Ureter (tissue), 1 donor: ENCODE data around the gene TREM2. TPM values are rescaled to one million over a fixed set of nuclear protein-coding genes. Genes with fewer than 3 reads are reported as not detected.
"Not testable (repeated sequence)": the region's sequence is repeated elsewhere in the genome, so short reads cannot be mapped to it uniquely, and the experiment has no call there.

Source experiments
- DNase-seq: peaks from one replicate; pipeline ENCODE4 v3.0.0-alpha.2; 2020; ENCODE audit warnings: low spot score
- total RNA-seq: library from RNA; stranded (reverse); gene quantifications from one replicate; pipeline ENCODE4 v1.2.4, GENCODE V29; 2023
- donor health status: DM: yes; HTN: yes; CAD: no.

TREM2 gene
- total RNA-seq, 1 donor from 2014 or later, result 9.4 TPM

DNA sequence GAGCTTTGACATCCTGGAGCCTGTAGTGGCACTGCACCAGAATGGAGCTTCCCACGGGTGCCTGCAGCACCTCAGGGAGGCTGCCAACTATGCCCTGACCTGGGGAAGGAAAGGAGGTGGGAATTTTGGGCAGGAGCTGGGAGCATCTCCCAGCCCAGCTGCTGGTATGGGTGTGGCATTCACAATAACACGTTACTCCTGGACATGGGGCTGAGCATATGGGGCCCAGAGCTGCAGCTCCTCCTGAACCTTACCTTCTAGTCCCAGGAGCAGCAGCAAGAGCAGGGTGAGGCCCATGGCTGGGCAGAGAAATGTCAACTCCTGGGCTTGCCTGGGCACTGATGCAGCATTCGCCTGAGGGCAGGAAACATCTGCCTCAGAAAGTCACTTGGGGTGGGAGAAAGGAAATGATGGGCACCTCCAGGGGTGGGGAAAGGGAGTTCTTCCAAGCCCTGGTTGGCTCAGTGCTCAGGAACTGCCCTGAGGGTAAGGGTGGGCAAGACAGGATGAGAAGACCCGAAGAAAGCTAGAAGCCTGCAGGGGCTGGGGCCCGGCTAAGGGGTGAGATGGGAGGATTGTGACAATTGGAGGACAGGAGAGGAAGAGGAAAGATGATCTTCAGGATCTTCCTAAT lies 8.8 kb downstream of the TREM2 start, which contains the start of gene TREML1:
TSS of gene TREML1 (minus strand) at position 356 of the 634 bp plus-strand sequence. CDS start at position 297, 59 bp downstream.
- DNase-seq, result no peak

DNA sequence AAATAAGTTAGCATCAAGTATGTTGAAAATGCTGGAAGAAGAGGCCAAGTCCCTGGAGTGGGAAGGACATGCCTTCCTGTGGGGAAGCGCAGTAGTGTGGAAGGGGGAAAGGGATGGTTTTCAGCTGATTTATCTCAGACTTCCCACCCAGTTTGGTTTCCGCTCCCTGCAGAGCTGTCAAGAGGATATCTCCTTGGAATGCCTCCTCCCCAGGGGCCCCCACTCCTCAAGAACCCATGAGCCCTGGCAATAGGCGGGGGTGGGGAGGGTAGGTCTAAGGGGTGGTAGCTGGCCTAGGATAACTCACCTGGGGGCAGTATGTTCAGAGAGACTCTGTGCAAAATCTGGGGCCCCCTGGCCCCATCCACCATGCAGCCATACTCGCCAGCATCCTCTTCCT lies 9.5 kb downstream of the TREM2 start:
- no peak for DNase-seq

DNA sequence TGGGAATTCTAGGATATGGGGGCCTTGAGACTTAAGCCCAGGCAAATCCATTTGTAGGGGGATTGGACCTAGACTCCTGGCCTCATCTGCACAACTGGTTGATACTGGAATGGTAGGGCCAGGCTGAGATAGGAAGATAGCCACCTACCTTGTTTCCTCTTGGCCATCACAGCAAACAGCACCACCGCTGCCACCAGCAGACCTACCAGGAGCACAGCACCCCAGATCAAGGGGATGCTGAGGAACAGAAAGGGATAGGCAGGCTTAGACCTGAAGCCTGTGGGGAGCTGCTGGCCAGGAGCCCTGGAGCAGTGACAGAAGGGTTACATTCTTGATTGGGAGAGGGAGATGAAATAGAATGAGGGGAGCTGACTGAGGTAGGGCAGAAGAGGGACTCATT lies 12.2 kb downstream of the TREM2 start:
- DNase-seq, result no peak

DNA sequence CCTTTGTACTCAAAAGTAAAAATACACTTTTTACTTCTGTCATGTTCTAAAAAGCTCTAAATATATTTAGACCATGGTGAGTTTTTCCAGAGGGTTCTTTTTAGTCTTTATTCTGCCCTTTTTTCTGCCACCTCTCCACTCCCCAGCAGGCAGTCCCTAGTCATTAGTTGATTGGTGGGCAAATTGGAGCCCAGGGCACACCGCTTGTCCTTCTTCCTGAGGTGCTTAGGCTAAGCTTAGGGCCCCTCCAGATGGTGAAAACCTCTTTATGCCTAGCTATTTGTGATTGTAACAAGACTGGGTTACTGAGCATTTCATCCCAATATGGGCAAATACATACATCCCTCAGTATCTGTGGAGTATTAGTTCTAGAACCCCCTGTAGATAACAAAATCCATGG lies 15.0 kb downstream of the TREM2 start:
- DNase-seq, result no peak

DNA sequence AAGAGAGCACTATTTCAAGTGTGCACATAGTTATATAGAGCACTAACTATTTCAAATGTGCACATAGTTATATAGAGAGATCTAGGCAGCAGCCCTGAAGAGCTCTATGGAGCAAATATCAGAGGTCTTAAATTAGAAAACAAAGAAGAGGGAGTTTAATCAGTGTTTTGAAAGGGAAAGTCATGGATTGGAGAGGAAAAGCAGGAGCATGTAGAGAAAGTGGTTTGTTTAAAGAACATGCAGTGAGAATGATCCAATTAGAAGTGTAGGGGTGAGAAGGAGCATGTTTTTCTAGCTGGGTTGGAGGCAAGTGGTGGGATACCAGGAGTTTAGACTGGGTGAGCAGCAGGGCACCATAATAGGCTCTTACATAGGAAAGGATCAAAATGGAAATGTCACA lies 26.0 kb downstream of the TREM2 start:
- DNase-seq, result no peak

DNA sequence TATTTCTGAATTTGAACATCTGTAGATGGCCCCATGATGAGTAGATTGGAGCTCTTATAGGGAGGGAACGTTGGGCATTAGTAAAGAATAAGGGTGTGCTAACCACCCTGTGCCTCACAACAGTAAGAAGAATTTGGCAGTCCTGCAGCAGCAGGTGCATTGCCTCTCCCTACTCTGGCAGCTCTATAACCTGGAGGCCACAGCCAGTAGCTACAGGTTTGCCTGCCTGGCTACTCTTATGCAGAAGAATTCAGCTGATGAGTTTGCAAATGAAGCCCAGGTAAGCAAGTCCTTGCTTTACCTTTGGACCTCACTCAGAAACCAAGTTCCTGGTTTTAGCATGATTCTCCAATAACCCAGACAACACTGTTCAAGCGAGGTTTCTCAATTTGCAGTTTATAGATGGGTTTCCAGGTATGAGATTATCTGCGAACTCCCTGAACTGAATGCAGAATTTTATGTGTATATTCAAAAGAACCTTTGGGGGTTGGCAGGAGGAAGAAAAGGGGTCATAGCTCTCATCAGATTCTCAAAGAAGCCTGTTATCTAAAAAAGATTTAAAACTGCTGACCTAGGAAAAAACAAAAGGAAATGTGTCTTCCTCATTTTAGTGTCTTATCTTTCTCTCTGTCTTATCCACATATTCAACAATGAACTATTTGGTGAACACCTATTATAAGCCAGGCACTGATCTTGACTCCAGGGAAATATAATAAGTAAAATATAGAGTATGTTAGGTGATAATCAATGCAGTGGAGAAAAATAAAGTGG lies 27.7 kb downstream of the TREM2 start:
- no peak for DNase-seq

DNA sequence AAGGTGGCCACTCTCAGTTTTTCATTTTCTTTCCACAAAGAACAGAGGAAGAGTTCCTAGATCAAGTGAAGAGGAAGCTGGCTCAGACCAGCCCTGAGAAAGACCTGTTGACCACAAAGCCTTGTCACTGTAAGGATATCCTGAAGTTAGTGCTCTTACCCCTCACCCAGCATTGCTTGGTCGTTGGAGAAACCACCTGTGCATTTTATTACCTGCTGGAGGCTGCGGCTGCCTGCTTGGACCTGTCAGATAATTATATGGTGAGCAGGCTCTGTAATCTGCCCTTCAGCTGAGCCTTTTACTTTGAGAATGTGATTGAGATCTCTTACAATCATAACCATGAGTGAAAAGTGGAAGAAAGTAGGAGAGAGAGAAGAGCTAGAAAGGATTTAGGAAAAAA lies 30.7 kb downstream of the TREM2 start:
- DNase-seq, result no peak

DNA sequence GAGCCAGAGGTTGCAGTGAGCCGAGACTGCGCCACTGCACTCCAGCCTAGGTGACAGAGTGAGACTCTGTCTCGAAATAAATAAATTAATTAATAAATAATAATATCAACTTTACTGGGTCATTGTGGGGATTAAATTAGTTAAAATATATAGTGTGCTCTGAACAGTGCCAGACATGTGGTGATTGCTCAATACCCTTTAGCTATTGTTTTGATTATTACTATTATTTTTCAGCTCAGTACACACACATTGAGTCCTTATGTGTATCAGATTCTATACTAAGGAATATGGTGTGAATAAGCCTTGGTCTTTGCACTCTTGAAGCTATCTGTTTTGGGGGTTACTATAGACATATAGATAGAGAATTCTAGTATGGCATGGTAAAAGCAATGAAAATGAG lies 37.6 kb downstream of the TREM2 start:
- no peak for DNase-seq

DNA sequence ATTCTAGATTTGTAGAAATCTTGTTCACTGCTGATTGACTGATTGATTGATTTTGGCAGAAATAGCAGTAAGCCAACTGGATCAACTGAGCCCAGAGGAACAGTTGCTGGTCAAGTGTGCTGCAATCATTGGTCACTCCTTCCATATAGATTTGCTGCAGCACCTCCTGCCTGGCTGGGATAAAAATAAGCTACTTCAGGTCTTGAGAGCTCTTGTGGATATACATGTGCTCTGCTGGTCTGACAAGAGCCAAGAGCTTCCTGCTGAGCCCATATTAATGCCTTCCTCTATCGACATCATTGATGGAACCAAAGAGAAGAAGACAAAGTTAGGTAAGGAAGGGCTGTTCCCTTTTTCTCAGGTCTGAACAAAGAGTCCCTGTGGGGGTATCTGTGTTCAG lies 40.0 kb downstream of the TREM2 start:
- no peak for DNase-seq

DNA sequence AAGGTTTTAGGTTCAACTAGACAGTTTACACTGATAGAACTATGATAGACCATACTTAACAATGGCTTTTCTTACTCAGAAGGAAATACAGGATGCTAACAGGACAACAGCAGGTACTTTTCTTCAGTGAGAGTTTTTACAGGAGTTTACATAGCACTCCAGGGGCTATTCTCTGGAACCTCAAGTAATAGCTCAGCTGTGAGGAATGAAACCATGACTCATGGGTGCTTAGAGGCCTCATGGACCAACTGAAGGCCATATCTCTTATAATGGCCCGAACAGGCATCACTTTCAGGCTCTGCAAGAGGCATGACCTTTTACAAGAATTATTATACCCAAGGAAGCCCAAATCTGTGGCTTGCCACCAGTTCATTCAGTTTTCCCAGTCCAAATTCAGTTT lies 40.5 kb downstream of the TREM2 start:
- no peak for DNase-seq

DNA sequence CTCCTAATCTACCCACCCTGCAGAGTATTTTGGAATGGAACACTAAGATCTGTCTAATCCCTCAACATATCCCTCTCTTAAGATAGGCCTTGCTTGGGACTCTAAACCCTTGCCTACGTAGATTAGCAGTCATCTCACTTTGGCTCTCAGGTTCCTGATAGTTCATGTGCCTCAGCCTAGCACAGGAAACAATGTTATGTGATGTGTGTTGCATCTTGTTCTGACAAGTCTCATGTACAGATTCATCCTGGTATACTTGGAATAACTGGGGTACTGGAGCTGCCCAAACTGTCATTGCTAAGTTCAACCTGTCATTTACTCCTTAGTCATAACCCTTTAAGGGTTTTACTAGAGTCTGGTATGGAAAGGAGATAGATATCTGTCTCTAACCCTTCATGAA lies 42.9 kb downstream of the TREM2 start:
- no peak for DNase-seq

DNA sequence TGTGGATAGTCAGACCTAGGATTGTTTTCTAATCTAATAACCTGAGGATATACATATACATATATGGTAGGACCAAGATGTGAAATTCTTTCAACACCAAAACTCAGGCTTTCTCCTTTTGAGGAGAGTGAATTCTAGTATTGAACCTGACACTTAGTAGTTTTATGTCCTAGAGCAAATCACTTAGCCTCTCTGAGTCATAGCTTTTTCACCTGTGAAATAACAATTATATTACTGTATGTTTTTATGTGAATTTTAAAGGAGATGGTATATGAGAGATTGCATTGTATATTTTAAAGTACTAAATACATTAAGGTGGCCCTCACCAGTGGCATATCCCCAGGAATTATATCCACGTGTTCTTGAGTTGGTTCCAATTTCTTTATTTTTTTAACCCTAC lies 43.4 kb downstream of the TREM2 start:
- no peak for DNase-seq

DNA sequence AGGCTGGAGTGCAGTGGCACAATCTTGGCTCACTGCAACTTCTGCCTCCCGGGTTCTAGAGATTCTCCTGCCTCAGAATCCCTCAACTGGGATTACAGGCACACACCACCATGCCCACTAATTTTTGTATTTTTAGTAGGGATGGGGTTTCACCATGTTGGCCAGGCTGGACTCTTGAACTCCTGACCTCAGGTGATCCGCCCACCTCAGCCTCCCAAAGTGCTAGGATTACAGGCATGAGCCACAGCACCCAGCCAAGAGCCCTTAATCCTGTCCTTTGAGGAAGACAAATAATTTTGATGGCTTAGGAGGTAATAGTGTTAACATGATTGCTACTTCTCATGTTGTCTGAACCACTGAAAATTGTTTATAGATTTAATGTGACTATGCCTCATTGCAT lies 47.9 kb downstream of the TREM2 start:
- not testable (repeated sequence) for DNase-seq

DNA sequence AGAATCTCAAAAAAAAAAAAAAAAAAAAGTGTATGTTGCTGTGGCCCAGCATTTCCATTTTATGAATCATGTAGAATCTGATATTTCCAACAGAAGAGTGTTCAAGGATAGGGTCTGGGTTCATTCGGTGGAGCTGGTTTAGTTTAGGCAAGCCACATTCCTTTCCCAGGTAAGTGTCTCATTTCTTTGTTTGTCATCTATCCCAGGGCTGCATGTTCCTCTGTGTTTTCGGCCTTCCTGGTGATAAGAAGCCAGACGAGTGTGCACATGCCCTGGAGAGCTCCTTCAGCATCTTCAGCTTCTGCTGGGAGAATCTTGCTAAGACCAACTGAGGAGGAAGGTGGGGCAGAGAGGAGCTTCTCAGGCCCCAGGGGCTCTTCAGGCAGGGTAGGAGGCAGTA lies 51.9 kb downstream of the TREM2 start:
- DNase-seq, result no peak

Other genes with a start within 250 kb of the TREM2 start
- 1.6 TPM for gene UNC5CL, start 123.9 kb downstream of the TREM2 start, total RNA-seq
- not detected for gene TSPO2, start 120.6 kb downstream of the TREM2 start, total RNA-seq
- 0.57 TPM for gene APOBEC2, start 109.9 kb downstream of the TREM2 start, total RNA-seq
- 24.1 TPM for gene OARD1, start 90.8 kb downstream of the TREM2 start, total RNA-seq
- gene NFYA, start 90.1 kb downstream of the TREM2 start, total RNA-seq, result 33.2 TPM
- gene TREML1, start 8.8 kb downstream of the TREM2 start, total RNA-seq, result 0.86 TPM
- gene TREML2, start 38.0 kb upstream of the TREM2 start, total RNA-seq, result 0.16 TPM
- not detected for gene TREML4, start 65.2 kb upstream of the TREM2 start, total RNA-seq
- gene TREM1, start 123.6 kb upstream of the TREM2 start, total RNA-seq, result 2.2 TPM
- not detected for gene NCR2, start 172.5 kb upstream of the TREM2 start, total RNA-seq